ENCODE results near the gene PSAP.

PSAP gene

GRCh38 chr10:71833451-71834342 lies 17.4 kb downstream of the PSAP start:
- Histone ChIP-seq H2AK5ac (ENCODE audit: low read length, severe bottlenecking) (no peak overlapping the region), H3K9me3 (ENCODE audit: control insufficient read depth, low read length) (no peaks in the 10 kb centered on the region), H3K23ac (ENCODE audit: low read length in 2 of 2) (no peak overlapping the region), H2BK120ac (ENCODE audit: low read depth, low read length) (no peak overlapping the region), H3K27me3 (ENCODE audit: control insufficient read depth in 1 of 2, insufficient read depth in 1 of 2, low read length in 2 of 2) (no peaks in the 10 kb centered on the region), H3K27ac (ENCODE audit: low read length, poor library complexity, severe bottlenecking) (no peak overlapping the region), H3K36me3 (ENCODE audit: control insufficient read depth in 1 of 2, insufficient read depth in 2 of 2, low read depth in 1 of 2, low read length in 2 of 2) (peaks cover 55 to 67% of the 10 kb centered on the region in 2 experiments), H4K8ac (ENCODE audit: low read length) (no peak overlapping the region), H3K4me2 (ENCODE audit: low read length, poor library complexity, severe bottlenecking) (no peak overlapping the region), H3K4me3 (ENCODE audit: insufficient read depth in 1 of 2, low read depth in 1 of 2, low read length in 2 of 2) (no peak overlapping the region), H3K4ac (ENCODE audit: low read depth in 1 of 2, low read length in 2 of 2) (peak overlapping the region in 1 of 2 experiments; percentile 47), H2BK15ac (ENCODE audit: low read depth, poor library complexity, severe bottlenecking) (no peak overlapping the region), H3K18ac (ENCODE audit: low read depth in 1 of 2, low read length in 2 of 2) (no peak overlapping the region), H2BK12ac (ENCODE audit: low read length in 2 of 2) (peak overlapping the region; percentile 11 to 26), H3K4me1 (ENCODE audit: control insufficient read depth, insufficient read depth, low read depth, low read length) (peaks cover 38% of the 10 kb centered on the region), H4K91ac (ENCODE audit: low read length) (no peak overlapping the region), H2BK5ac (ENCODE audit: low read depth, low read length, poor library complexity, severe bottlenecking) (no peak overlapping the region), H3K79me1 (replicated peaks; ENCODE audit: low read length, poor library complexity, severe bottlenecking) (peaks cover 36% of the 10 kb centered on the region), H2AFZ (ENCODE audit: low read depth, low read length) (no peak overlapping the region), H3K14ac (ENCODE audit: low read length in 2 of 2) (no peak overlapping the region), H3K9ac (ENCODE audit: low read length) (no peak overlapping the region)
- no peak for DNase-seq
- over 99% methylated on average over 6 of the region's 8 CpGs for WGBS

GRCh38 chr10:71832967-71833366 lies 18.1 kb downstream of the PSAP start:
- H3K36me3 ChIP-seq (ENCODE audit: control insufficient read depth in 1 of 2, insufficient read depth in 2 of 2, low read depth in 1 of 2, low read length in 2 of 2) = peaks cover 54 to 72% of the 10 kb centered on the region in 2 experiments
- H2AFZ ChIP-seq (ENCODE audit: low read depth, low read length) = no peak overlapping the region
- H3K14ac ChIP-seq (ENCODE audit: low read length in 2 of 2) = no peak overlapping the region
- H3K79me1 ChIP-seq (replicated peaks; ENCODE audit: low read length, poor library complexity, severe bottlenecking) = peaks cover 40% of the 10 kb centered on the region
- H2BK120ac ChIP-seq (ENCODE audit: low read depth, low read length) = no peak overlapping the region
- H3K4ac ChIP-seq (ENCODE audit: low read depth in 1 of 2, low read length in 2 of 2) = no peak overlapping the region
- H3K9ac ChIP-seq (ENCODE audit: low read length) = no peak overlapping the region
- no peak overlapping the region for H3K27ac ChIP-seq (ENCODE audit: low read length, poor library complexity, severe bottlenecking)
- H3K27me3 ChIP-seq (ENCODE audit: control insufficient read depth in 1 of 2, insufficient read depth in 1 of 2, low read length in 2 of 2) = no peaks in the 10 kb centered on the region
- no peak overlapping the region for H2BK15ac ChIP-seq (ENCODE audit: low read depth, poor library complexity, severe bottlenecking)
- H3K9me3 ChIP-seq (ENCODE audit: control insufficient read depth, low read length) = no peaks in the 10 kb centered on the region
- no peak overlapping the region for H4K8ac ChIP-seq (ENCODE audit: low read length)
- no peak overlapping the region for H3K23ac ChIP-seq (ENCODE audit: low read length in 2 of 2)
- no peak overlapping the region for H3K18ac ChIP-seq (ENCODE audit: low read depth in 1 of 2, low read length in 2 of 2)
- 95% methylated on average over 5 of the region's 5 CpGs for WGBS
- no peak overlapping the region for H2BK5ac ChIP-seq (ENCODE audit: low read depth, low read length, poor library complexity, severe bottlenecking)
- no peak overlapping the region for H3K4me3 ChIP-seq (ENCODE audit: insufficient read depth in 1 of 2, low read depth in 1 of 2, low read length in 2 of 2)
- no peak for DNase-seq
- H3K4me1 ChIP-seq (ENCODE audit: control insufficient read depth, insufficient read depth, low read depth, low read length) = peaks cover 32% of the 10 kb centered on the region
- no peak overlapping the region for H2BK12ac ChIP-seq (ENCODE audit: low read length in 2 of 2)
- no peak overlapping the region for H2AK5ac ChIP-seq (ENCODE audit: low read length, severe bottlenecking)
- H3K4me2 ChIP-seq (ENCODE audit: low read length, poor library complexity, severe bottlenecking) = no peak overlapping the region
- no peak overlapping the region for H4K91ac ChIP-seq (ENCODE audit: low read length)

DNA sequence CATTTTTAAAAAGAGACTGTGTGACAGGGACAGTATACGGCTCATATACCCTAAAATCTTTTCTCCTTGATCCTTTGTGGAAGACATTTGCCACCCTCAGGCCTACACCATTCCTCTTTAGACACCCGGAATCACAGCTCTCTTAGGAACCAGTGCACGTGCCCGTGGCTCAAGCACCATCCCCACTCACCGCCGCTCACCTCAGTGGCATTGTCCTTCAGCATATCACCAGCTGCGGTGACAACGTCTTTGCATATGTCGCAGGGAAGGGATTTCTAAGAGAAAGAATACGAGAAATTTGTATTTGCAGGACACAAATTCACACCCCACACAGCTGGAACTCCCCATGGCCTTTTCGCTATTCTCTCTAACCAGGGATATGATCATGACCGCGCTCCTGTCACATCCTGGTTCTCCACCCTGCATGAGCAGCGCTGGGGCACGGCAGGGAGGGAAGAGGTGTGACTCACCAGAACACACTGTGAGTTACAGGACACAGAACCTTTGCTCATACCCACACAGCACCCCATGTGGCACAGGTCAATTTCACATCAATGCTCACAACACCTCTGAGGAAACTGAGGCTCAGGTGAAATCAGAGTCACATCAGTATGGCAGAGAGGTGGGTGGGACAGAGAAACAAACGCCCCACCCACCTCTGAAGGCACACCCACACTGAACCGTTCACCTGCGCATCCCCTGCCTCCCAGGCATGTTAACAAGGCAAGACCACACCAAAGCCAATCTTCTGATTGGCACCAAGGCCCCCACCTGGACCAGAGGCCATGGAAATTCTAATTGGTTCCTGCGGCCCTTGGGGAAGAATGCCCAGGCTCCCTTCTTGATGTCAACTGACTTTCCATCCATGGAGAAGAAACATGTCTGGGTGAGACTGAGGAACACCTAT lies 19.2 kb downstream of the PSAP start:
- Histone ChIP-seq H2BK5ac (ENCODE audit: low read depth, low read length, poor library complexity, severe bottlenecking) (no peak overlapping the region), H3K4me1 (ENCODE audit: control insufficient read depth, insufficient read depth, low read depth, low read length) (peaks cover 23% of the 10 kb centered on the region), H3K9ac (ENCODE audit: low read length) (peak overlapping the region; percentile 7), H3K27ac (ENCODE audit: low read length, poor library complexity, severe bottlenecking) (no peak overlapping the region), H3K9me3 (ENCODE audit: control insufficient read depth, low read length) (no peaks in the 10 kb centered on the region), H3K18ac (ENCODE audit: low read depth in 1 of 2, low read length in 2 of 2) (no peak overlapping the region), H3K23ac (ENCODE audit: low read length in 2 of 2) (no peak overlapping the region), H4K8ac (ENCODE audit: low read length) (no peak overlapping the region), H3K14ac (ENCODE audit: low read length in 2 of 2) (no peak overlapping the region), H3K4me2 (ENCODE audit: low read length, poor library complexity, severe bottlenecking) (no peak overlapping the region), H3K4ac (ENCODE audit: low read depth in 1 of 2, low read length in 2 of 2) (no peak overlapping the region), H3K27me3 (ENCODE audit: control insufficient read depth in 1 of 2, insufficient read depth in 1 of 2, low read length in 2 of 2) (no peaks in the 10 kb centered on the region), H3K4me3 (ENCODE audit: insufficient read depth in 1 of 2, low read depth in 1 of 2, low read length in 2 of 2) (no peak overlapping the region), H2BK15ac (ENCODE audit: low read depth, poor library complexity, severe bottlenecking) (no peak overlapping the region), H3K36me3 (ENCODE audit: control insufficient read depth in 1 of 2, insufficient read depth in 2 of 2, low read depth in 1 of 2, low read length in 2 of 2) (peaks cover 55 to 72% of the 10 kb centered on the region in 2 experiments), H2AFZ (ENCODE audit: low read depth, low read length) (no peak overlapping the region), H2BK12ac (ENCODE audit: low read length in 2 of 2) (no peak overlapping the region), H2BK120ac (ENCODE audit: low read depth, low read length) (no peak overlapping the region), H4K91ac (ENCODE audit: low read length) (no peak overlapping the region), H3K79me1 (replicated peaks; ENCODE audit: low read length, poor library complexity, severe bottlenecking) (peaks cover 43% of the 10 kb centered on the region), H2AK5ac (ENCODE audit: low read length, severe bottlenecking) (no peak overlapping the region)
- no peak for DNase-seq
- 84% methylated on average over 19 of the region's 19 CpGs for WGBS

DNA sequence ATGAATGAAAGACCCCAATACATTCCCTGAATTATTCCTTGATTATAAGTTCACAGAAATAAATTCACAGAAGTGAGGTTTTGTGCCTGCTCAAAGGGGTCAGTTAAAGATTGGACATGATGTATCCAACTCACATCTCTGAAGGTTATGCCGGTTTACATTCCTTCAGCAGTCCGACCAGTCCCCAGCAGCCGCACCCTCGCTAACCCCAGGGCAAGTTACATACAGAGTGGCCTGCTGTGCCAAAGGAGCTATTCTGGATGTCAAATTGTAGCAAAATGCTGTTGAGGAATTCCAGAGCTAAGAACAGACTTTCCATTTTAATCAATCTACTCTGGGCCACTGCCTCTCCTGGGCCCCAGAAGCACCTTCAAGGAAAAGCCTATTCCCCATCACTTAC lies 20.3 kb downstream of the PSAP start:
- Histone ChIP-seq H3K4me2 (ENCODE audit: low read length, poor library complexity, severe bottlenecking) (no peak overlapping the region), H3K4me3 (ENCODE audit: insufficient read depth in 1 of 2, low read depth in 1 of 2, low read length in 2 of 2) (no peak overlapping the region), H2BK15ac (ENCODE audit: low read depth, poor library complexity, severe bottlenecking) (no peak overlapping the region), H3K36me3 (ENCODE audit: control insufficient read depth in 1 of 2, insufficient read depth in 2 of 2, low read depth in 1 of 2, low read length in 2 of 2) (peaks cover 61 to 80% of the 10 kb centered on the region in 2 experiments), H3K27me3 (ENCODE audit: control insufficient read depth in 1 of 2, insufficient read depth in 1 of 2, low read length in 2 of 2) (no peaks in the 10 kb centered on the region), H2BK5ac (ENCODE audit: low read depth, low read length, poor library complexity, severe bottlenecking) (no peak overlapping the region), H3K14ac (ENCODE audit: low read length in 2 of 2) (no peak overlapping the region), H2AFZ (ENCODE audit: low read depth, low read length) (no peak overlapping the region), H3K27ac (ENCODE audit: low read length, poor library complexity, severe bottlenecking) (no peak overlapping the region), H2BK120ac (ENCODE audit: low read depth, low read length) (no peak overlapping the region), H2BK12ac (ENCODE audit: low read length in 2 of 2) (no peak overlapping the region), H3K9ac (ENCODE audit: low read length) (no peak overlapping the region), H3K9me3 (ENCODE audit: control insufficient read depth, low read length) (no peaks in the 10 kb centered on the region), H4K8ac (ENCODE audit: low read length) (no peak overlapping the region), H4K91ac (ENCODE audit: low read length) (no peak overlapping the region), H3K4ac (ENCODE audit: low read depth in 1 of 2, low read length in 2 of 2) (no peak overlapping the region), H3K23ac (ENCODE audit: low read length in 2 of 2) (no peak overlapping the region), H3K79me1 (replicated peaks; ENCODE audit: low read length, poor library complexity, severe bottlenecking) (peaks cover 49% of the 10 kb centered on the region), H3K18ac (ENCODE audit: low read depth in 1 of 2, low read length in 2 of 2) (no peak overlapping the region), H2AK5ac (ENCODE audit: low read length, severe bottlenecking) (no peak overlapping the region), H3K4me1 (ENCODE audit: control insufficient read depth, insufficient read depth, low read depth, low read length) (peaks cover 14% of the 10 kb centered on the region)
- no peak for DNase-seq
- WGBS = 75% methylated on average over 4 of the region's 4 CpGs

Measured in mesenchymal stem cell (in vitro differentiated cells and primary cell).